ENCODE measurements around the gene PPM1J. TPM values are rescaled to one million over a fixed set of nuclear protein-coding genes. Genes with fewer than 3 reads are reported as not detected.

The PPM1J gene
- total RNA-seq, 1 donor from 2014 or later: 5.4 TPM

DNA sequence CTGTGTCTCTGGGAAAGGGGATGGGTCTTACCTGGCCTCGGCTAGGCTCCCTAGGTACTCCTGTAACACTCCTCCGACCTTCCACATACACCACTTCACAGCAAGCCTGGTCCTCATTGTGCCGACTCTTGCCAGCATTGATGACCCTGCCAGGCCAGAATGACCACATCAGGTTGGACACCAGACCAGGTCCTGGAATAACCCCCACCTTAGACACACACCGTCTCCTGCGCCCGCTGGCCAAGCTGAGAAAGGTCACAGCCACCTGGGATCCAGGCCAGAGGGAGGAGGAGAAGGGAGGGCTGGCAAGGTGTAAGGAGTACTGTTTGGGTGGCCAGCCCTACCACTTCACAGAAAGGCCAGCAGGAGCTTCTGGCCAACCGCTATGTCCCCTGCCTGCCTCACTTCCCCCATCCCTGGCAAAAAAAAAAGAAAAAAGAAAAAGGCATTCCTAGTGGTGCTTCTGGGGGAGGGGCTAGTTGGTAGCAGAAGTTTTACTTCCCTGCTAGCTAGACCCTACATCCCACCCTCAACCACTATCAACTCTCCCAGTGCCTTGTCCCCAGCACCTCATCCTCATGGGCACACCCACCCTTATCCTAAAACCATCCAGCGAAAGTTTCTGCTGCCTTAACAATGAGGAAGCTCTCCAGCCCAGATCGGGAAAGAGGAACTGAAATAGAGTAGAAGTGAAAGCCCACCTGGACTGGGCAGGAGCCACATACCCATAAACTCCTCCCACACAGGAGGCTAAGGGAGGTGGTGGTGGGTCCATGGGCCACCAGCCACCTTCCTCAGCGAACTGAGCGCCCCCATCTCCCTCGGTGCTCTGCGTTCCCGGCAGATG, 1.4 kb downstream of the PPM1J start:
- peaks cover under 1% of the 10 kb centered on the region for H3K27me3 ChIP-seq (ENCODE audit: low read depth)
- H3K27ac ChIP-seq (replicated peaks): peak overlapping the region; percentile 39
- H3K36me3 ChIP-seq: no peaks in the 10 kb centered on the region
- peak overlapping the region; percentile 84 for H3K4me3 ChIP-seq
- H3K9me3 ChIP-seq (replicated peaks): no peaks in the 10 kb centered on the region
- TF ChIP-seq, protein P1, sequence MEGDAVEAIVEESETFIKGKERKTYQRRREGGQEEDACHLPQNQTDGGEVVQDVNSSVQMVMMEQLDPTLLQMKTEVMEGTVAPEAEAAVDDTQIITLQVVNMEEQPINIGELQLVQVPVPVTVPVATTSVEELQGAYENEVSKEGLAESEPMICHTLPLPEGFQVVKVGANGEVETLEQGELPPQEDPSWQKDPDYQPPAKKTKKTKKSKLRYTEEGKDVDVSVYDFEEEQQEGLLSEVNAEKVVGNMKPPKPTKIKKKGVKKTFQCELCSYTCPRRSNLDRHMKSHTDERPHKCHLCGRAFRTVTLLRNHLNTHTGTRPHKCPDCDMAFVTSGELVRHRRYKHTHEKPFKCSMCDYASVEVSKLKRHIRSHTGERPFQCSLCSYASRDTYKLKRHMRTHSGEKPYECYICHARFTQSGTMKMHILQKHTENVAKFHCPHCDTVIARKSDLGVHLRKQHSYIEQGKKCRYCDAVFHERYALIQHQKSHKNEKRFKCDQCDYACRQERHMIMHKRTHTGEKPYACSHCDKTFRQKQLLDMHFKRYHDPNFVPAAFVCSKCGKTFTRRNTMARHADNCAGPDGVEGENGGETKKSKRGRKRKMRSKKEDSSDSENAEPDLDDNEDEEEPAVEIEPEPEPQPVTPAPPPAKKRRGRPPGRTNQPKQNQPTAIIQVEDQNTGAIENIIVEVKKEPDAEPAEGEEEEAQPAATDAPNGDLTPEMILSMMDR (IDR thresholded peaks at IDR 0.05; ENCODE audit: borderline replicate concordance): peak; percentile 8
- no peak for DNase-seq
- peaks cover 29% of the 10 kb centered on the region for H3K4me1 ChIP-seq
- intact Hi-C loops (cut with micrococcal nuclease): no loop called here

DNA sequence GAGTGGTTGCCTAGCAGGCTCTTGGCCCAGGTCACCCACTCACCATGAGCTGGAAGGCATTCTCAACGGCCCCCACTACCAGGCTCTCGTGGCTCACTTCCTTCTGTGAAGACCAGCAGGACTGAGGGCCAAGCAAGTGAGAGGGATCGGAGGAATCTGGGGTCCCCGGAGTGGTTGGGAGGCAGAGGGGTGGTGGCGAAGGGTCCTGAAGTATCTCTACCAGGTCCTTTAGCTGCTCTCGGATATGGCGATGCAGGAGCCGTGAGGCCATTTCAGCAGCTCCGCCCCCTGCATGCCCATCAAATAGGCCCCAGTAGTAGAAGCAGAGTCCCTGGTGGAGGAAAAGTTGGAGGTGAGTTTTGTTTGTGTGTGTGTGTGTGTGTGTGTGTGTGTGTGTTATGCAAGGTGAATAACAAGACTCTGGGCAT, 2.4 kb downstream of the PPM1J start:
- TF ChIP-seq, protein P1 (IDR thresholded peaks at IDR 0.05; ENCODE audit: borderline replicate concordance): no peak
- no peak for DNase-seq
- intact Hi-C loops (cut with micrococcal nuclease): no loop called here

DNA sequence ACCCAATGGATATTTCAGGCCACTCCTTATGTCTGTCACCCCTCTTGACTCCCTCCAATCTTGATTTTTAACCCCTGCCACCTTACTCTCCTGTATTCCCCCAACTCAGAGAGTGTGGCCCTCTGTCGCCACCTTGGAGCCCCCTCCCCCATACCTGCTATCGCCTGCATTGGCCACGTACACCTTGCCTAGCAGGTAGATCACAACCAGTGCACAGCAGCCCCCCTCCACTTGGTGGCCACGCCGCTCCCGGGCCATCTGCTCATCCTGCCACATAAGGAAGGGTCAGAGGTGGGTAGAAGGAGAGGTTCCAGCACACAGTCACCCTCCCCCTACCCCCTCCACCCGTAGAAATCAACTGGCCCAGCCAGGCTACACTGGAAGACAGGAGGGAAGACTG, 2.9 kb downstream of the PPM1J start:
- TF ChIP-seq, protein P1 (IDR thresholded peaks at IDR 0.05; ENCODE audit: borderline replicate concordance): no peak
- Histone ChIP-seq H3K4me3 (no peak overlapping the region), H3K4me1 (peaks cover 32% of the 10 kb centered on the region), H3K36me3 (no peaks in the 10 kb centered on the region), H3K27ac (replicated peaks) (no peak overlapping the region), H3K9me3 (replicated peaks) (no peaks in the 10 kb centered on the region), H3K27me3 (ENCODE audit: low read depth) (no peaks in the 10 kb centered on the region)
- intact Hi-C loops (cut with micrococcal nuclease): no loop called here
- no peak for DNase-seq

More for the DNA sequence above, 2.4 kb downstream of the PPM1J start:
- no peaks in the 10 kb centered on the region for H3K27me3 ChIP-seq (ENCODE audit: low read depth)
- peaks cover 28% of the 10 kb centered on the region for H3K4me1 ChIP-seq
- no peak overlapping the region for H3K27ac ChIP-seq (replicated peaks)
- H3K9me3 ChIP-seq (replicated peaks): no peaks in the 10 kb centered on the region
- no peaks in the 10 kb centered on the region for H3K36me3 ChIP-seq
- H3K4me3 ChIP-seq: no peak overlapping the region

DNA sequence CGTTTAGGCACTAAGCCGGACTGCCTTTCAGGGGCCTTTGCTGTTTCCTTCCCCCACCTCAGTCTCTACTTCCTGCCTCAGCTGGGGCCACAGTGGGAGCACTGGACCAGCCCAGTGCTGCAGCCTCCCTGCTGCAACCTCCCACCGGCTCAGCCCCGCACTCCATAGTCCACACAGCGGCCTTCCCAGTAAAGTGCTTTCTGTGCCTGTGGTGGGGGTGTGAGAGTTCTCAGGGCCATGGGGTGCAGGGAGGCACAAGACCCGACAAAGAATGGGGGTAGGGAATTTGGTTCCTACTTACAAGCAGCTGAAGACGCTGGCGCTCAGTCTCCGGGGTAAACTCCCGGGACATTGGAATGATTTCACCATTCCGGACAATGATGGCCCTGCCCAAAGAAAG, 3.5 kb downstream of the PPM1J start:
- Histone ChIP-seq H3K4me1 (peaks cover 34% of the 10 kb centered on the region), H3K36me3 (no peaks in the 10 kb centered on the region), H3K27me3 (ENCODE audit: low read depth) (no peaks in the 10 kb centered on the region), H3K27ac (replicated peaks) (no peak overlapping the region), H3K4me3 (no peak overlapping the region), H3K9me3 (replicated peaks) (no peaks in the 10 kb centered on the region)
- no peak for DNase-seq
- TF ChIP-seq, protein P1 (IDR thresholded peaks at IDR 0.05; ENCODE audit: borderline replicate concordance): no peak
- intact Hi-C loops (cut with micrococcal nuclease): no loop called here

DNA sequence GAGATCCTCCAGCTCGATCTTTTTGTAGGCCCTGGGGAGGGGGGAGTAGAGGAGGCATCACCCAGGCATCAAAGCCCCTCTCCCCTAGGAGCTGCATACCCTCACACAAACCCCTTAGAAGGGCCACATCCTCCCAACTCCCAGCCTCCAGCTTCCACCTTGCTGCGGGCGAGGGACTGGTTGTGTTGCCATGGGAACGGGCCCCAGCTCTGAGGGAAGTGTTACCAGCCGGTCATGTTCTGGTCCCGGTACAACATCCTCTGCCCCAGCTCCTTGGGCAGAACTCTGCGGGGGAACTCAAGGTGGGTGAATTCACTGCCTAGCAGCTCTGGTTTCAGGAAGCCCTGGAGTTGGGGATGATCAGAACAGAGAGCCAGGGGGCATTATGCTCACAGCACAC, 4.1 kb downstream of the PPM1J start:
- no peak for DNase-seq
- Histone ChIP-seq H3K27me3 (ENCODE audit: low read depth) (no peaks in the 10 kb centered on the region), H3K9me3 (replicated peaks) (no peaks in the 10 kb centered on the region), H3K4me3 (no peak overlapping the region), H3K27ac (replicated peaks) (no peak overlapping the region), H3K4me1 (peaks cover 37% of the 10 kb centered on the region), H3K36me3 (no peaks in the 10 kb centered on the region)
- TF ChIP-seq, protein P1 (IDR thresholded peaks at IDR 0.05; ENCODE audit: borderline replicate concordance): no peak
- intact Hi-C loops (cut with micrococcal nuclease): no loop called here

Measured in left ventricle myocardium inferior (tissue), 1 donor.